SK-N-SH treated with all-trans-retinoic acid at 6 μM for 48 hours (cell line): ENCODE data around the gene NFATC3.

Experiments
- ATAC-seq: fragments of 200-7000 bp; cut with Tn5 transposase; 3 replicates; pipeline ENCODE4 v1.9.1; 2020; ENCODE audit warnings: mild to moderate bottlenecking, moderate library complexity
- ARNTL ChIP-seq: fragments of 450-650 bp; formaldehyde crosslinking; IDR thresholded peaks from 2 replicates; pipeline ENCODE4 v1.5.0; 2020; ENCODE audit warnings: low read depth, mild to moderate bottlenecking, moderate library complexity, borderline replicate concordance
- CSDC2 ChIP-seq: fragments of 250-450 bp; sonication (Bioruptor Pico); IDR thresholded peaks from 2 replicates; pipeline ENCODE4 v1.5.0; 2020; ENCODE audit warnings: mild to moderate bottlenecking, moderate library complexity
- ESRRG ChIP-seq: fragments of 250-450 bp; sonication (Bioruptor Pico); IDR thresholded peaks from 2 replicates; pipeline ENCODE4 v1.6.1; 2021; ENCODE audit warnings: mild to moderate bottlenecking
- GLIS3 ChIP-seq: fragments of 250-450 bp; sonication (Bioruptor Pico); IDR thresholded peaks from 2 replicates; pipeline ENCODE4 v1.5.0; 2020; ENCODE audit warnings: mild to moderate bottlenecking, moderate library complexity
- ISL1 ChIP-seq: fragments of 250-450 bp; sonication (Bioruptor Pico); IDR thresholded peaks from 2 replicates; pipeline ENCODE4 v2.1.2; 2022; ENCODE audit warnings: mild to moderate bottlenecking, moderate library complexity
- OSR1 ChIP-seq: fragments of 250-450 bp; sonication (Bioruptor Pico); IDR thresholded peaks from 2 replicates; pipeline ENCODE4 v1.8.0; 2022; ENCODE audit warnings: moderate library complexity, mild to moderate bottlenecking, inconsistent platforms
- RARB ChIP-seq: fragments of 250-450 bp; sonication (Bioruptor Pico); IDR thresholded peaks from 2 replicates; pipeline ENCODE4 v1.8.0; 2021; ENCODE audit warnings: mild to moderate bottlenecking, moderate library complexity
- SNAI2 ChIP-seq: fragments of 250-450 bp; sonication (Bioruptor Pico); IDR thresholded peaks from 2 replicates; pipeline ENCODE4 v1.5.0; 2020; ENCODE audit warnings: mild to moderate bottlenecking, moderate library complexity
- TCF4 ChIP-seq: fragments of 250-450 bp; sonication (Bioruptor Pico); IDR thresholded peaks from 2 replicates; pipeline ENCODE4 v1.8.0; 2021; ENCODE audit warnings: mild to moderate bottlenecking, moderate library complexity, borderline replicate concordance
- TOX ChIP-seq: fragments of 250-450 bp; sonication (Bioruptor Pico); IDR thresholded peaks from 2 replicates; pipeline ENCODE4 v1.8.0; 2021; ENCODE audit warnings: mild to moderate bottlenecking, moderate library complexity, borderline replicate concordance
- ZC3H10 ChIP-seq: fragments of 250-450 bp; sonication (Bioruptor Pico); IDR thresholded peaks from 2 replicates; pipeline ENCODE4 v1.5.1; 2021; ENCODE audit warnings: mild to moderate bottlenecking, moderate library complexity
- ZFP3 ChIP-seq: fragments of 250-450 bp; sonication (Bioruptor Pico); IDR thresholded peaks from 2 replicates; pipeline ENCODE4 v1.5.0; 2020; ENCODE audit warnings: mild to moderate bottlenecking, moderate library complexity
- ZFP30 ChIP-seq: fragments of 450-650 bp; formaldehyde crosslinking; IDR thresholded peaks from 2 replicates; pipeline ENCODE4 v1.5.0; 2022; ENCODE audit warnings: mild to moderate bottlenecking, moderate library complexity
- ZNF565 ChIP-seq: fragments of 450-650 bp; formaldehyde crosslinking; conservative IDR thresholded peaks from 2 replicates; pipeline ENCODE4 v1.5.0; 2020; ENCODE audit warnings: low read depth, mild to moderate bottlenecking, moderate library complexity
- ZNF70 ChIP-seq: fragments of 450-650 bp; formaldehyde crosslinking; IDR thresholded peaks from 2 replicates; pipeline ENCODE4 v1.5.0; 2020; ENCODE audit warnings: mild to moderate bottlenecking, moderate library complexity
- ZNF8 ChIP-seq: fragments of 450-650 bp; formaldehyde crosslinking; IDR thresholded peaks from 2 replicates; pipeline ENCODE4 v1.5.0; 2020; ENCODE audit warnings: mild to moderate bottlenecking, moderate library complexity
- TF ChIP-seq, protein P1 (sequence below): fragments of 250-450 bp; sonication (Bioruptor Pico); IDR thresholded peaks from 2 replicates; pipeline ENCODE4 v1.8.0; 2020; ENCODE audit warnings: mild to moderate bottlenecking, moderate library complexity, borderline replicate concordance
- TF ChIP-seq, protein P2 (sequence below): fragments of 250-450 bp; sonication (Bioruptor Pico); IDR thresholded peaks from 2 replicates; pipeline ENCODE4 v1.8.0; 2021; ENCODE audit warnings: low read depth, mild to moderate bottlenecking, moderate library complexity, borderline replicate concordance
- TF ChIP-seq, protein P3 (sequence below): fragments of 250-450 bp; sonication (Bioruptor Pico); IDR thresholded peaks from 2 replicates; pipeline ENCODE4 v1.5.1; 2020; ENCODE audit warnings: low read depth, mild to moderate bottlenecking, moderate library complexity
- TF ChIP-seq, protein P4 (sequence below): fragments of 250-450 bp; sonication (Bioruptor Pico); IDR thresholded peaks from 2 replicates; pipeline ENCODE4 v1.5.1; 2021; ENCODE audit warnings: mild to moderate bottlenecking, moderate library complexity
- TF ChIP-seq, protein P5 (sequence below): fragments of 250-450 bp; sonication (Bioruptor Pico); IDR thresholded peaks from 2 replicates; pipeline ENCODE4 v1.5.0; 2020; ENCODE audit warnings: mild to moderate bottlenecking, moderate library complexity

The NFATC3 gene

DNA sequence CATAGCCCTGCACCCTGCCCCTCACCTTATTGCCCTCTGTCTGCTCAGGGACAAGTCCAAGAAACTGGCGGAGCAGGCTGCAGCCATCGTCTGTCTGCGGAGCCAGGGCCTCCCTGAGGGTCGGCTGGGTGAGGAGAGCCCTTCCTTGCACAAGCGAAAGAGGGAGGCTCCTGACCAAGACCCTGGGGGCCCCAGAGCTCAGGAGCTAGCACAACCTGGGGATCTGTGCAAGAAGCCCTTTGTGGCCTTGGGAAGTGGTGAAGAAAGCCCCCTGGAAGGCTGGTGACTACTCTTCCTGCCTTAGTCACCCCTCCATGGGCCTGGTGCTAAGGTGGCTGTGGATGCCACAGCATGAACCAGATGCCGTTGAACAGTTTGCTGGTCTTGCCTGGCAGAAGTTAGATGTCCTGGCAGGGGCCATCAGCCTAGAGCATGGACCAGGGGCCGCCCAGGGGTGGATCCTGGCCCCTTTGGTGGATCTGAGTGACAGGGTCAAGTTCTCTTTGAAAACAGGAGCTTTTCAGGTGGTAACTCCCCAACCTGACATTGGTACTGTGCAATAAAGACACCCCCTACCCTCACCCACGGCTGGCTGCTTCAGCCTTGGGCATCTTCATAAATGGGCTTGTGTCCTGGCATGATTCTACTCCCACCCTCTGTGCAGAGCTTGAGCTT is 6.3 kb upstream of the NFATC3 start:
- ATAC-seq: no peak
- TF ChIP-seq, protein P1, sequence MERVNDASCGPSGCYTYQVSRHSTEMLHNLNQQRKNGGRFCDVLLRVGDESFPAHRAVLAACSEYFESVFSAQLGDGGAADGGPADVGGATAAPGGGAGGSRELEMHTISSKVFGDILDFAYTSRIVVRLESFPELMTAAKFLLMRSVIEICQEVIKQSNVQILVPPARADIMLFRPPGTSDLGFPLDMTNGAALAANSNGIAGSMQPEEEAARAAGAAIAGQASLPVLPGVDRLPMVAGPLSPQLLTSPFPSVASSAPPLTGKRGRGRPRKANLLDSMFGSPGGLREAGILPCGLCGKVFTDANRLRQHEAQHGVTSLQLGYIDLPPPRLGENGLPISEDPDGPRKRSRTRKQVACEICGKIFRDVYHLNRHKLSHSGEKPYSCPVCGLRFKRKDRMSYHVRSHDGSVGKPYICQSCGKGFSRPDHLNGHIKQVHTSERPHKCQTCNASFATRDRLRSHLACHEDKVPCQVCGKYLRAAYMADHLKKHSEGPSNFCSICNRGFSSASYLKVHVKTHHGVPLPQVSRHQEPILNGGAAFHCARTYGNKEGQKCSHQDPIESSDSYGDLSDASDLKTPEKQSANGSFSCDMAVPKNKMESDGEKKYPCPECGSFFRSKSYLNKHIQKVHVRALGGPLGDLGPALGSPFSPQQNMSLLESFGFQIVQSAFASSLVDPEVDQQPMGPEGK: no peak
- TF ChIP-seq GLIS3 (CRISPR knock-in tag): no peak
- no peak for TF ChIP-seq ESRRG (CRISPR knock-in tag)
- TF ChIP-seq ZFP3 (CRISPR knock-in tag): no peak
- TF ChIP-seq TCF4: no peak
- no peak for TF ChIP-seq ZNF565 (CRISPR knock-in tag)
- TF ChIP-seq, protein P2, sequence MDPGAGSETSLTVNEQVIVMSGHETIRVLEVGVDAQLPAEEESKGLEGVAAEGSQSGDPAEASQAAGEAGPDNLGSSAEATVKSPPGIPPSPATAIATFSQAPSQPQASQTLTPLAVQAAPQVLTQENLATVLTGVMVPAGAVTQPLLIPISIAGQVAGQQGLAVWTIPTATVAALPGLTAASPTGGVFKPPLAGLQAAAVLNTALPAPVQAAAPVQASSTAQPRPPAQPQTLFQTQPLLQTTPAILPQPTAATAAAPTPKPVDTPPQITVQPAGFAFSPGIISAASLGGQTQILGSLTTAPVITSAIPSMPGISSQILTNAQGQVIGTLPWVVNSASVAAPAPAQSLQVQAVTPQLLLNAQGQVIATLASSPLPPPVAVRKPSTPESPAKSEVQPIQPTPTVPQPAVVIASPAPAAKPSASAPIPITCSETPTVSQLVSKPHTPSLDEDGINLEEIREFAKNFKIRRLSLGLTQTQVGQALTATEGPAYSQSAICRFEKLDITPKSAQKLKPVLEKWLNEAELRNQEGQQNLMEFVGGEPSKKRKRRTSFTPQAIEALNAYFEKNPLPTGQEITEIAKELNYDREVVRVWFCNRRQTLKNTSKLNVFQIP (CRISPR knock-in tag): no peak
- TF ChIP-seq ZC3H10 (CRISPR knock-in tag): no peak
- no peak for TF ChIP-seq ZNF8 (CRISPR knock-in tag)
- TF ChIP-seq OSR1 (CRISPR knock-in tag): no peak
- no peak for TF ChIP-seq CSDC2
- no peak for TF ChIP-seq TOX
- no peak for TF ChIP-seq RARB (CRISPR knock-in tag)
- TF ChIP-seq, protein P3, sequence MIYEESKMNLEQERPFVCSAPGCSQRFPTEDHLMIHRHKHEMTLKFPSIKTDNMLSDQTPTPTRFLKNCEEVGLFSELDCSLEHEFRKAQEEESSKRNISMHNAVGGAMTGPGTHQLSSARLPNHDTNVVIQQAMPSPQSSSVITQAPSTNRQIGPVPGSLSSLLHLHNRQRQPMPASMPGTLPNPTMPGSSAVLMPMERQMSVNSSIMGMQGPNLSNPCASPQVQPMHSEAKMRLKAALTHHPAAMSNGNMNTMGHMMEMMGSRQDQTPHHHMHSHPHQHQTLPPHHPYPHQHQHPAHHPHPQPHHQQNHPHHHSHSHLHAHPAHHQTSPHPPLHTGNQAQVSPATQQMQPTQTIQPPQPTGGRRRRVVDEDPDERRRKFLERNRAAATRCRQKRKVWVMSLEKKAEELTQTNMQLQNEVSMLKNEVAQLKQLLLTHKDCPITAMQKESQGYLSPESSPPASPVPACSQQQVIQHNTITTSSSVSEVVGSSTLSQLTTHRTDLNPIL (CRISPR knock-in tag): no peak
- no peak for TF ChIP-seq ZNF70
- no peak for TF ChIP-seq ZFP30 (CRISPR knock-in tag)

DNA sequence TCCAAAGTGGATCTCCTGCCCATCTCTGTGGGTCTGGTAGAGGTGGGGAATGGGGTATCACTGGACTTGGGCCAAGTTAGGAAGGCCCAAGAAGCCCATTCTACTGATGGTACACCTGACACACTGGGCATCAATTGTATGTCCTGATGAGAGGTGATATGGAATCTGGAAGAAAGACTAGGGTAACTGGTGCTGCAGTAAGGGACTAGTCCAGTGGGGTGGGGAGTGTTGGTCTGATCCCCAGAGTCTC is 5.9 kb upstream of the NFATC3 start:
- TF ChIP-seq ISL1 (CRISPR knock-in tag) (no peak), ZFP30 (CRISPR knock-in tag) (no peak), ARNTL (no peak), CSDC2 (no peak), TOX (no peak), RARB (CRISPR knock-in tag) (no peak), SNAI2 (CRISPR knock-in tag) (no peak), OSR1 (CRISPR knock-in tag) (no peak), GLIS3 (CRISPR knock-in tag) (no peak), ZNF565 (CRISPR knock-in tag) (no peak), ZNF8 (CRISPR knock-in tag) (no peak), ZNF70 (no peak)
- TF ChIP-seq, protein P4, sequence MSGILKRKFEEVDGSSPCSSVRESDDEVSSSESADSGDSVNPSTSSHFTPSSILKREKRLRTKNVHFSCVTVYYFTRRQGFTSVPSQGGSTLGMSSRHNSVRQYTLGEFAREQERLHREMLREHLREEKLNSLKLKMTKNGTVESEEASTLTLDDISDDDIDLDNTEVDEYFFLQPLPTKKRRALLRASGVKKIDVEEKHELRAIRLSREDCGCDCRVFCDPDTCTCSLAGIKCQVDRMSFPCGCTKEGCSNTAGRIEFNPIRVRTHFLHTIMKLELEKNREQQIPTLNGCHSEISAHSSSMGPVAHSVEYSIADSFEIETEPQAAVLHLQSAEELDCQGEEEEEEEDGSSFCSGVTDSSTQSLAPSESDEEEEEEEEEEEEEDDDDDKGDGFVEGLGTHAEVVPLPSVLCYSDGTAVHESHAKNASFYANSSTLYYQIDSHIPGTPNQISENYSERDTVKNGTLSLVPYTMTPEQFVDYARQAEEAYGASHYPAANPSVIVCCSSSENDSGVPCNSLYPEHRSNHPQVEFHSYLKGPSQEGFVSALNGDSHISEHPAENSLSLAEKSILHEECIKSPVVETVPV (CRISPR knock-in tag): no peak
- TF ChIP-seq, protein P5, sequence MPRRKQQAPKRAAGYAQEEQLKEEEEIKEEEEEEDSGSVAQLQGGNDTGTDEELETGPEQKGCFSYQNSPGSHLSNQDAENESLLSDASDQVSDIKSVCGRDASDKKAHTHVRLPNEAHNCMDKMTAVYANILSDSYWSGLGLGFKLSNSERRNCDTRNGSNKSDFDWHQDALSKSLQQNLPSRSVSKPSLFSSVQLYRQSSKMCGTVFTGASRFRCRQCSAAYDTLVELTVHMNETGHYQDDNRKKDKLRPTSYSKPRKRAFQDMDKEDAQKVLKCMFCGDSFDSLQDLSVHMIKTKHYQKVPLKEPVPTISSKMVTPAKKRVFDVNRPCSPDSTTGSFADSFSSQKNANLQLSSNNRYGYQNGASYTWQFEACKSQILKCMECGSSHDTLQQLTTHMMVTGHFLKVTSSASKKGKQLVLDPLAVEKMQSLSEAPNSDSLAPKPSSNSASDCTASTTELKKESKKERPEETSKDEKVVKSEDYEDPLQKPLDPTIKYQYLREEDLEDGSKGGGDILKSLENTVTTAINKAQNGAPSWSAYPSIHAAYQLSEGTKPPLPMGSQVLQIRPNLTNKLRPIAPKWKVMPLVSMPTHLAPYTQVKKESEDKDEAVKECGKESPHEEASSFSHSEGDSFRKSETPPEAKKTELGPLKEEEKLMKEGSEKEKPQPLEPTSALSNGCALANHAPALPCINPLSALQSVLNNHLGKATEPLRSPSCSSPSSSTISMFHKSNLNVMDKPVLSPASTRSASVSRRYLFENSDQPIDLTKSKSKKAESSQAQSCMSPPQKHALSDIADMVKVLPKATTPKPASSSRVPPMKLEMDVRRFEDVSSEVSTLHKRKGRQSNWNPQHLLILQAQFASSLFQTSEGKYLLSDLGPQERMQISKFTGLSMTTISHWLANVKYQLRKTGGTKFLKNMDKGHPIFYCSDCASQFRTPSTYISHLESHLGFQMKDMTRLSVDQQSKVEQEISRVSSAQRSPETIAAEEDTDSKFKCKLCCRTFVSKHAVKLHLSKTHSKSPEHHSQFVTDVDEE: no peak
- no peak for ATAC-seq

DNA sequence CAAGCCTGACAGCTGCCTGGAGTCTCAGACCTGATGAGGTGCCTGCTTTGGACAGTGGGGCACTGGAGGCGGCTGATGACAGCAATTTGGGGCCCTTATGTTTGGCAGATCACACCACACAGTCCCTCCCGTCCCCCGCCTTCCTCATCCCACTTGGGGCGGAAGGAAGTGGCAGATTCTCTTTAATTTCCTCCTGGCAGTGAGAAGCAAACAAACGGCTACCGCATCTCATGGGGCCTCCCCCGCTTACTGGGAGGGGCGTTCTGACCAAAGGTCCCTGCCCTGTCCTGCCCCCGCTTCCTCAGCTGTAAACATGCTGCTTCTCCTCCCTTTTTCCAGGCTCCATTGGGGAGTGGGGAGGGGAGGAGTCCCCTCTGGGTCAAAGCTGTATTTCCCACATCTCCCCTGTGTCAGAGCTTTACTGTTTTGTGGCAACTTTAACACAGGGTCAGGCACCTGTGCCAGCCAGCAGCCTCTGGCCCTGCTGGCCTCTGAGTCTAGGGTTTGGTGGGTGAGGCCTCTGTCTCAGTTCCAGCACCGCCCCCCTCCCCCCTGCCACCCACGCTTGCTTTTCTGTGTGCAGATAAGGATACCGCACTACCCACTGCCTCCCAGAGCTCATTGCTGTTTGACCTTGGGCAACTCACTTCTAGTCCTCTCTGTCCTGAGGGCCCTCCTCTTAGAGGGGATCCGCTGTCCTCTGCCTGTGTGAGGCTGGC is 5.4 kb upstream of the NFATC3 start:
- ATAC-seq: no peak
- TF ChIP-seq, protein P5: no peak
- TF ChIP-seq ZNF70 (no peak), ESRRG (CRISPR knock-in tag) (no peak), ZNF565 (CRISPR knock-in tag) (no peak), TCF4 (no peak), ZFP3 (CRISPR knock-in tag) (no peak), ZFP30 (CRISPR knock-in tag) (no peak), ZC3H10 (CRISPR knock-in tag) (no peak), GLIS3 (CRISPR knock-in tag) (no peak), SNAI2 (CRISPR knock-in tag) (no peak), TOX (no peak)
- TF ChIP-seq, protein P2 (CRISPR knock-in tag): no peak
